K562 (cell line): ENCODE measurements around the gene KLHDC10. TPM values are rescaled to one million over a fixed set of nuclear protein-coding genes. Genes with fewer than 3 reads are reported as not detected.

Source experiments
- ATAC-seq: fragments of 200-7000 bp; cut with Tn5 transposase; 3 replicates; pipeline ENCODE4 v1.9.1; 2020; ENCODE audit warnings: moderate library complexity
- BruUV-seq: library from RNA; stranded (reverse); fragments of 400-500 nt; replicated peaks from 2 replicates; lab custom pipeline; 2021; lab: Mats Ljungman, UMichigan
- CTCF ChIA-PET: fragments of 300-600 bp; formaldehyde crosslinking; extraction: SDS; loops from one replicate; lab custom pipeline; 2021; ENCODE audit warnings: low intra/inter-chr PET ratio; lab: Yijun Ruan, JAX
- POLR2A ChIA-PET: fragments of 300-600, 350-650 bp; sonication (Branson Sonifier 250); formaldehyde crosslinking; extraction: SDS; loops from one replicate; lab custom pipeline; 2021; ENCODE audit warnings: antibody characterized with exemption, inconsistent platforms; lab: Yijun Ruan, JAX
- DNase-seq, 4 experiments: peaks; one replicate each; pipeline versions ENCODE4 v3.0.0 to v3.0.0-alpha.2; 2011 to 2018; ENCODE audit warnings: low spot score in 3 of 4, mixed read lengths in 3 of 4; ENCODE audit errors: extremely low read depth in 1 of 4
- FAIRE-seq: peaks from 2 replicates; lab custom pipeline; 2011; peaks lifted over from hg19 to GRCh38; lab: Jason Lieb, UNC
- H2AFZ ChIP-seq: 2 replicates; pipeline ENCODE4 v1.6.0; 2011; ENCODE audit warnings: low read depth, low read length, control low read depth, inconsistent platforms
- H3K27ac ChIP-seq: fragments of 200-600 bp; 3 replicates; pipeline ENCODE4 v1.8.0; 2011; ENCODE audit warnings: low read depth, mild to moderate bottlenecking, control low read depth, inconsistent platforms, low read length, moderate library complexity, mixed read lengths; ENCODE audit errors: extremely low read depth
- H3K27me3 ChIP-seq, 2 experiments: fragments of 300-600 bp in 1 of 2; 2 replicates in 1 of 2; 3 replicates in 1 of 2; pipeline versions ENCODE4 v1.6.0 to v1.8.0; 2011; ENCODE audit warnings: inconsistent platforms in 2 of 2, low read length in 2 of 2, mild to moderate bottlenecking in 1 of 2, mixed read lengths in 1 of 2, moderate library complexity in 1 of 2; ENCODE audit not compliant: control insufficient read depth in 2 of 2, insufficient read depth in 2 of 2
- H3K36me3 ChIP-seq: fragments of 300-600 bp; 3 replicates; pipeline ENCODE4 v1.8.0; 2011; ENCODE audit warnings: mild to moderate bottlenecking, low read length, inconsistent platforms; ENCODE audit not compliant: control insufficient read depth, insufficient read depth
- H3K4me1 ChIP-seq, 2 experiments: fragments of 200-600 bp in 1 of 2; replicated peaks in 1 of 2; 2 replicates in 1 of 2; 3 replicates in 1 of 2; pipeline versions ENCODE4 v1.5.1 to v1.8.0; 2011; ENCODE audit warnings: inconsistent platforms in 2 of 2, low read length in 2 of 2, mild to moderate bottlenecking in 1 of 2, mixed read lengths in 1 of 2, moderate library complexity in 1 of 2; ENCODE audit not compliant: control insufficient read depth in 2 of 2, insufficient read depth in 2 of 2
- H3K4me2 ChIP-seq: 2 replicates; pipeline ENCODE4 v1.6.1; 2011; ENCODE audit warnings: low read length, control low read depth, inconsistent platforms, mixed read lengths; ENCODE audit not compliant: insufficient read depth
- H3K4me3 ChIP-seq: fragments of 200-600 bp; sonication (generic), shearing (Covaris generic); 2 replicates; pipeline ENCODE4 v1.5.1; 2016; ENCODE audit warnings: control low read depth, inconsistent platforms
- H3K79me2 ChIP-seq: fragments of 200-600 bp; 3 replicates; pipeline ENCODE4 v1.8.0; 2011; ENCODE audit warnings: low read length, inconsistent platforms; ENCODE audit not compliant: control insufficient read depth, insufficient read depth
- H3K9ac ChIP-seq, 2 experiments: 2 replicates each; pipeline versions ENCODE4 v1.6.0 to v1.6.1; 2011; ENCODE audit warnings: low read depth in 2 of 2, low read length in 2 of 2, control low read depth in 1 of 2, inconsistent platforms in 1 of 2, mild to moderate bottlenecking in 1 of 2, mixed read lengths in 1 of 2; ENCODE audit not compliant: insufficient read depth in 1 of 2
- H3K9me1 ChIP-seq: one replicate; pipeline ENCODE4 v1.6.0; 2011; ENCODE audit warnings: inconsistent platforms, mild to moderate bottlenecking, low read length, moderate library complexity; ENCODE audit not compliant: control insufficient read depth, insufficient read depth
- H3K9me3 ChIP-seq: replicated peaks from 2 replicates; pipeline ENCODE4 v1.5.1; 2011; ENCODE audit warnings: low read depth, low read length, inconsistent platforms; ENCODE audit not compliant: control insufficient read depth, insufficient read depth
- H4K20me1 ChIP-seq: replicated peaks from 2 replicates; pipeline ENCODE4 v1.6.1; 2011; ENCODE audit warnings: low read length, inconsistent platforms, mixed read lengths; ENCODE audit not compliant: control insufficient read depth, insufficient read depth
- ATF7 ChIP-seq: fragments of 450-650 bp; IDR thresholded peaks from 2 replicates; pipeline ENCODE4 v1.7.1; 2014; ENCODE audit warnings: mild to moderate bottlenecking, moderate library complexity
- ELF2 ChIP-seq: fragments of 250-450 bp; sonication (Bioruptor Pico); IDR thresholded peaks from 2 replicates; pipeline ENCODE4 v1.5.0; 2021; ENCODE audit warnings: mild to moderate bottlenecking
- FOXA3 ChIP-seq, 2 experiments: fragments of 450-650 bp in 1 of 2; sonication (generic) in 1 of 2; formaldehyde crosslinking; IDR thresholded peaks in 1 of 2; conservative IDR thresholded peaks in 1 of 2; 2 replicates each; pipeline versions ENCODE4 v1.4.0 to v1.8.0; 2020 to 2022; ENCODE audit warnings: mild to moderate bottlenecking in 2 of 2, missing genetic modification reagents in 1 of 2
- HSF4 ChIP-seq: fragments of 250-450 bp; sonication (Bioruptor Pico); IDR thresholded peaks from 2 replicates; pipeline ENCODE4 v2.1.2; 2022; ENCODE audit warnings: mild to moderate bottlenecking, moderate library complexity, borderline replicate concordance
- MAZ ChIP-seq, 2 experiments: fragments of 450-650 bp in 1 of 2; sonication (generic) in 1 of 2; formaldehyde crosslinking; IDR thresholded peaks in 1 of 2; conservative IDR thresholded peaks in 1 of 2; 2 replicates each; pipeline versions ENCODE4 v1.4.0 to v1.5.0; 2020; ENCODE audit warnings: mild to moderate bottlenecking in 1 of 2, missing genetic modification reagents in 1 of 2
- WHSC1 ChIP-seq: IDR thresholded peaks from one replicate; pipeline ENCODE4 v1.6.1; 2012; ENCODE audit warnings: low read length, control low read depth, inconsistent platforms
- XRCC4 ChIP-seq: IDR thresholded peaks from one replicate; pipeline ENCODE4 v1.6.1; 2011; ENCODE audit not compliant: insufficient read depth, insufficient read length; ENCODE audit errors: extremely low read depth
- ZBTB1 ChIP-seq: sonication (generic); formaldehyde crosslinking; IDR thresholded peaks from 2 replicates; pipeline ENCODE4 v1.8.1; 2023; ENCODE audit warnings: missing genetic modification reagents, low read depth, mild to moderate bottlenecking, borderline replicate concordance
- ZNF143 ChIP-seq: sonication (generic); formaldehyde crosslinking; IDR thresholded peaks from 2 replicates; pipeline ENCODE4 v1.9.0; 2022; ENCODE audit warnings: mild to moderate bottlenecking, missing genetic modification reagents
- ZNF512 ChIP-seq: IDR thresholded peaks from 2 replicates; pipeline ENCODE4 v1.6.1; 2016; ENCODE audit warnings: missing genetic modification characterization, missing compliant biosample characterization
- ZNF740 ChIP-seq, 3 experiments: fragments of 200-800 bp in 1 of 3; sonication (Bioruptor generic) in 1 of 3; sonication (generic) in 1 of 3; formaldehyde crosslinking in 1 of 3; IDR thresholded peaks; 2 replicates each; pipeline versions ENCODE4 v1.6.1 to v1.8.0; 2016 to 2022; ENCODE audit warnings: mild to moderate bottlenecking in 2 of 3, missing compliant biosample characterization in 2 of 3, missing genetic modification characterization in 2 of 3, missing genetic modification reagents in 1 of 3
- WGBS: fragments of 100-300 bp; shearing (Covaris generic); methylation state at CpG from one replicate; pipeline ENCODE4 v1.1.6; 2016; ENCODE audit warnings: low coverage, mixed read lengths; ENCODE audit not compliant: insufficient coverage; ENCODE audit errors: missing lambda C conversion rate; 5-methylcytosine and 5-hydroxymethylcytosine counted together
- in situ Hi-C: fragments of 300-500 bp; cut with MboI; formaldehyde crosslinking; loops from 4 replicates; pipeline ENCODE4 v1.15.0; 2018; ENCODE audit warnings: inconsistent platforms, mixed read lengths
- intact Hi-C: fragments of 100-400 bp; cut with micrococcal nuclease; formaldehyde crosslinking; loops from 2 replicates; pipeline ENCODE4 v1.14.2; 2022
- polyA plus RNA-seq, 8 experiments: library from polyadenylated mRNA; depleted of rRNA in 4 of 8; stranded (reverse) in 5 of 8; unstranded in 3 of 8; fragments of >200 nt; fragmentation: Nextera tagmentation in 2 of 8; fragmentation: Illumina TruSeq in 1 of 8; extraction: Ambion mirVana in 2 of 8; extraction: Trizol in 1 of 8; gene quantifications; 2 replicates each; pipeline versions ENCODE4 v1.2.1 to v1.2.3, GENCODE V29; 2011 to 2014; ENCODE audit warnings: inconsistent platforms in 1 of 8, missing spikeins in 1 of 8
- total RNA-seq, 7 experiments: library from RNA; depleted of rRNA in 6 of 7; stranded (reverse); fragments of >200 nt in 6 of 7; fragmentation: Illumina TruSeq in 2 of 7; extraction: Trizol in 2 of 7; gene quantifications; 2 replicates each; pipeline versions ENCODE4 v1.2.1 to v1.2.3, GENCODE V29; 2011 to 2021; ENCODE audit warnings: low replicate concordance in 1 of 7

The KLHDC10 gene
- total and polyA plus RNA-seq, 9 of the 15 experiments (the other 6 are each of a cell fraction or from before 2014, with no cell fraction given), result 9.8 to 80.5 (median 31.4) TPM

- Histone ChIP-seq H3K79me2 (peaks cover 36% of the 10 kb centered on the region; the same call in 2 of the 3 replicates), H3K4me3 (no peak overlapping the region), H3K27ac (peak overlapping the region; percentile 89), H3K4me2 (no peak overlapping the region), H3K9ac (peak overlapping the region in 1 of 2 experiments; percentile 59; a peak in 2 of 4 replicates), H3K27me3 (no peaks in the 10 kb centered on the region), H3K9me3 (no peaks in the 10 kb centered on the region), H3K9me1 (no peaks in the 10 kb centered on the region), H4K20me1 (no peaks in the 10 kb centered on the region), H3K4me1 (peaks cover 48 to 69% of the 10 kb centered on the region in 2 experiments), H2AFZ (no peak overlapping the region)
- BruUV-seq, result no TSS peak
- in situ Hi-C loops, result no loop called here
- CTCF ChIA-PET, result no interaction called here
- FAIRE-seq (no peak), DNase-seq (no peak), ATAC-seq (no peak)
- 76% methylated on average over 4 of the region's 4 CpGs for WGBS
- intact Hi-C loops, result loop anchor here (2.0 kb wide), 1 partner anchor 68 kb away; the partner anchor contains the start of gene TMEM209
- TF ChIP-seq WHSC1, result peak; percentile 69
- 0 out of 2 replicates have a peak, but pooled peaks have one; percentile 69 for TF ChIP-seq ZBTB1
- TF ChIP-seq FOXA3 (CRISPR knock-in tag; conservative IDR thresholded peaks at IDR 0.05 in 1 of 2, IDR thresholded peaks at IDR 0.05 in 1 of 2), result peak in 1 of 2 experiments; percentile 4; a peak in 1 of 4 replicates
- no peak for TF ChIP-seq ZNF512 (tag)
- TF ChIP-seq ZNF143 (CRISPR knock-in tag), result 0 out of 2 replicates have a peak, but pooled peaks have one; percentile 23
- no peak for TF ChIP-seq ATF7
- no peak for TF ChIP-seq XRCC4
- TF ChIP-seq ZNF740 (CRISPR knock-in tag; IDR thresholded peaks at IDR 0.05), result no peak
- TF ChIP-seq ZNF740 (tag; IDR thresholded peaks at IDR 0.05), result 0 out of 4 replicates have a peak, but pooled peaks of 1 of the 2 experiments have one; percentile 12
- TF ChIP-seq MAZ (CRISPR knock-in tag; conservative IDR thresholded peaks at IDR 0.05 in 1 of 2, IDR thresholded peaks at IDR 0.05 in 1 of 2), result 0 out of 4 replicates have a peak, but pooled peaks of 1 of the 2 experiments have one; percentile 11
- peak; percentile 59; the same call in 1 of the 2 replicates for TF ChIP-seq ELF2 (CRISPR knock-in tag)
- no peak for TF ChIP-seq HSF4 (CRISPR knock-in tag)
- TF ChIP-seq, all 486 proteins: peak for 7
- POLR2A ChIA-PET, result interaction anchor here (0.6 to 1.8 kb wide), 2 partner anchors 8 to 382 kb away, joined by 3 to 5 read pairs; no protein-coding TSS in a partner anchor
- peaks cover 69% of the 10 kb centered on the region for H3K36me3 ChIP-seq
Observed at GRCh38 chr7:130137207-130137606, 66.9 kb downstream of the KLHDC10 start.
